Activated T-helper 2 cell treated with anti-CD3 and anti-CD28 coated beads, Interferon-gamma antibody, Interleukin-2, Interleukin-4, amounts not matched to agents 10 μg/mL and 5 μg/mL and 100 μg/mL, durations not matched to agents 14 hours and 24 hours and 36 hours (primary cell): ENCODE measurements around the gene IPO13. TPM values are rescaled to one million over a fixed set of nuclear protein-coding genes. Genes with fewer than 3 reads are reported as not detected.

Experiments used
- DNase-seq: peaks from one replicate; pipeline ENCODE4 v3.0.0; 2021; ENCODE audit warnings: low spot score
- H3K27ac Mint-ChIP-seq: one replicate; pipeline ENCODE4 v1.8.0; 2021; ENCODE audit warnings: mixed read lengths
- H3K27me3 Mint-ChIP-seq: one replicate; pipeline ENCODE4 v1.8.0; 2021; ENCODE audit warnings: low read depth, mixed read lengths
- H3K36me3 Mint-ChIP-seq: one replicate; pipeline ENCODE4 v1.8.0; 2021; ENCODE audit warnings: low read depth, mixed read lengths
- H3K4me1 Mint-ChIP-seq: one replicate; pipeline ENCODE4 v1.8.0; 2021; ENCODE audit warnings: low read depth, mixed read lengths
- H3K4me3 Mint-ChIP-seq: one replicate; pipeline ENCODE4 v1.8.0; 2021; ENCODE audit warnings: low read depth, mild to moderate bottlenecking, moderate library complexity, mixed read lengths
- H3K9me3 Mint-ChIP-seq: one replicate; pipeline ENCODE4 v1.8.0; 2021; ENCODE audit warnings: mixed read lengths
- intact Hi-C: fragments of 100-400 bp; cut with micrococcal nuclease; formaldehyde crosslinking; loops from one replicate; pipeline ENCODE4 v1.15.1; 2023
- total RNA-seq: library from RNA; stranded (reverse); gene quantifications from 2 replicates; pipeline ENCODE4 v1.2.3, GENCODE V29; 2022

Gene IPO13
- total RNA-seq, 1 donor from 2014 or later: 26.4 TPM

GRCh38 chr1:43974443-43975248, 27.9 kb downstream of the IPO13 start, which contains the start of gene ATP6V0B:
TSS of gene ATP6V0B (plus strand) at chr1:43974960. CDS start at chr1:43975041, 81 bp downstream.
- no peaks in the 10 kb centered on the region for H3K27me3 Mint-ChIP-seq
- peak; percentile 94 for DNase-seq
- no peaks in the 10 kb centered on the region for H3K9me3 Mint-ChIP-seq
- H3K27ac Mint-ChIP-seq: peak within 1 kb of the TSS; percentile 90
- H3K36me3 Mint-ChIP-seq: peaks cover 61% of the 10 kb centered on the region
- H3K4me3 Mint-ChIP-seq: peak within 1 kb of the TSS; percentile 91
- peaks cover 49% of the 10 kb centered on the region for H3K4me1 Mint-ChIP-seq
- intact Hi-C loops: loop anchor here (1.0 to 2.0 kb wide), 4 partner anchors 16 to 267 kb away; partner anchors contain the start of genes CCDC24, IPO13, SLC6A9 and ST3GAL3

DNA sequence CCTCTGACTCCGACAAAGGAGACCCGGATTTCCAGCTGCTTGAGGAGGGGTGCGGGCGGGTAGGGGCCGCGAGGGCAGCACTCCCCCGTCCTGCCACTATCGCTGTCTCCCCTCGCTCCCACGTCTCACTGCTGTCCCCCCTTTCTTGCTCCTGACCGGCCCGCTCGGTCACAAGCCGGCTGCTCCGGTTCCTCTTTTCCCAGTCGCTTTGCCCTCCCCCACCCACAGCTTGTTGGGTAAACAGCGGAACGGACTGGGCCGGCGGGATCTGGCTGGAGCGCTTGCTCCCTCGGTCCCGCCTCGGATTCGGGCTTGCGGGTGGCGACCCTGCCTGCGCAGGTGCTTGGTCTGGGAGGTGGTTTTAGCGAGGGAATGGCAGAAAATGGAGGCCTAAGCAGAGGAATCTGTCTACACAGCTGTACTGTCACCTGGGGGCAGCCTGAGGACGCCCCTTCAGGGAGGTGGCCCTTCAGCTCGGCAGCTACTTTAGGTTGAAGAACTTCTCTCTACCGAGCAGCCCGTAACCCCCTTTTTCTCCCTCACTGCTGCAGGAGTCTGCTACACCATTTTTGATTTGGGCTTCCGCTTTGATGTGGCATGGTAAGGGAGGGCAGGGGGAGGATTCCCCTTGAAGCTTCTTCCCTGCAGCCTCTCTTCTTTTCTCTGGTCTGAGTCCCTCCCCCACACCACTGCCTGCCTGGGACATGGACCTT, 28.7 kb downstream of the IPO13 start:
- Mint-ChIP-seq H3K4me1 (peaks cover 50% of the 10 kb centered on the region), H3K36me3 (peaks cover 59% of the 10 kb centered on the region), H3K27ac (peak overlapping the region; percentile 46), H3K4me3 (peak overlapping the region; percentile 91), H3K27me3 (no peaks in the 10 kb centered on the region), H3K9me3 (no peaks in the 10 kb centered on the region)
- intact Hi-C loops: loop anchor here (2.0 kb wide), 2 partner anchors 15 to 55 kb away; partner anchors contain the start of genes CCDC24 and SLC6A9
- peak; percentile 24 for DNase-seq

DNA sequence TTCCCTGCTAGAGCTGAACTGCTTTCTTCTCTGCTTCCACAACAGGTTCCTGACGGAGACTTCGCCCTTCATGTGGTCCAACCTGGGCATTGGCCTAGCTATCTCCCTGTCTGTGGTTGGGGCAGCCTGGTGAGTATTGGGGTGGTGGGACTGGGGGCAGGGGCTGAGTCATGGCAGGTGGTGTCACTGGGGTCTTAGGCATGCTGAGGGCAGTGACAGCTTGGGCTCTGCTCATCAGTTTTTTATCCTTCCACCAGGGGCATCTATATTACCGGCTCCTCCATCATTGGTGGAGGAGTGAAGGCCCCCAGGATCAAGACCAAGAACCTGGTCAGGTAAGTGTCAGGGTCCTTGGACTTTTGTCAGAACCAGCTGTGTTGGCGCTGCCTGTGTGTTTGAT, 29.3 kb downstream of the IPO13 start:
- Mint-ChIP-seq H3K27ac (peak overlapping the region; percentile 46), H3K27me3 (no peaks in the 10 kb centered on the region)

DNA sequence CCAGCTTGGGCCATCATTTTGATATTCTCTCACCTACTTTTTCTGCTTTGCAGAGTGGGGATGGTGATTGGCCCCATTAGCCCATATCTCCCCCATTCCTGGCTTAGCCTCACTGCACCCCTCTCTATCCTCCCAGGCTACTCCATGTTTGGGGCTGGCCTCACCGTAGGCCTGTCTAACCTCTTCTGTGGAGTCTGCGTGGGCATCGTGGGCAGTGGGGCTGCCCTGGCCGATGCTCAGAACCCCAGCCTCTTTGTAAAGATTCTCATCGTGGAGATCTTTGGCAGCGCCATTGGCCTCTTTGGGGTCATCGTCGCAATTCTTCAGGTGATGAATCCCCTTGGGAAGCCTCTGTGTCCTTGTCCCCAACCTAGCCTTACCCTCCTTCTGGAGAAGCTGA, 30.1 kb downstream of the IPO13 start:
- DNase-seq: no peak
- Mint-ChIP-seq H3K36me3 (peaks cover 62% of the 10 kb centered on the region), H3K9me3 (no peaks in the 10 kb centered on the region), H3K27ac (no peak overlapping the region), H3K27me3 (no peaks in the 10 kb centered on the region), H3K4me3 (peak overlapping the region; percentile 91), H3K4me1 (peaks cover 48% of the 10 kb centered on the region)
- intact Hi-C loops: no loop called here

More for the DNA sequence above, 29.3 kb downstream of the IPO13 start:
- H3K36me3 Mint-ChIP-seq: peaks cover 63% of the 10 kb centered on the region
- H3K4me1 Mint-ChIP-seq: peaks cover 50% of the 10 kb centered on the region
- no peak for DNase-seq
- intact Hi-C loops: no loop called here
- no peaks in the 10 kb centered on the region for H3K9me3 Mint-ChIP-seq
- H3K4me3 Mint-ChIP-seq: peak overlapping the region; percentile 91

DNA sequence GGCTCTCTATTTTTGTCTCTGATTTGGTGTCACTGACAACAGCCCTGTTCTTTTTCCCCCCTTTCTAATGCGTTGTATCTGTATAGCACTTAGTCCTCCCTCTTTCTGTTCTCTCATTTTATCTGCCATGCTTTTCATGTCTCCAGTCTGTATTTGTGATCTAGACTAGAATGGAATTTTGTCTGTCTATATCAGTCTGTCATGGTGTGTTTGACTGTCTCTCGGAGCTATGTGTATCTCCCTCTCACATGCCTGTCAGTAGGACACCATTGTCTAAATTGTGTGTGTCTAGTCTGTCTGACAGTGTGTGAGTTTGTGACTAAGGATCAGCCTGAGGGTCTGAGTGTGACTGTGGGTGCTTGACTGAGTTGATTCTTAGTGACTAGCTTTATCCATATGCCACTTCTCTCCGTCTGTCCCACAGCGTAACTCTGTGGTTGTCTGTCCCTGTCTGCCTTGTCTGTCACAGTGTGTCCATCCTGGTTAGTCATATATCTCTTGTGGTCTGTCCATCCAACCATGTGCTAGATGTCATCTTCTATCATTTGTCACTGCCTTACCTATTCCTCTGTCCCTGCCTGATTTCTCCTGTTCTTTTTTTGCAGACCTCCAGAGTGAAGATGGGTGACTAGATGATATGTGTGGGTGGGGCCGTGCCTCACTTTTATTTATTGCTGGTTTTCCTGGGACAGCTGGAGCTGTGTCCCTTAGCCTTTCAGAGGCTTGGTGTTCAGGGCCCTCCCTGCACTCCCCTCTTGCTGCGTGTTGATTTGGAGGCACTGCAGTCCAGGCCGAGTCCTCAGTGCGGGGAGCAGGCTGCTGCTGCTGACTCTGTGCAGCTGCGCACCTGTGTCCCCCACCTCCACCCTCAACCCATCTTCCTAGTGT, 30.9 kb downstream of the IPO13 start:
- peaks cover 56% of the 10 kb centered on the region for H3K36me3 Mint-ChIP-seq
- intact Hi-C loops: no loop called here
- no peak overlapping the region for H3K27ac Mint-ChIP-seq
- DNase-seq: no peak
- H3K4me1 Mint-ChIP-seq: peaks cover 48% of the 10 kb centered on the region
- no peaks in the 10 kb centered on the region for H3K9me3 Mint-ChIP-seq
- no peaks in the 10 kb centered on the region for H3K27me3 Mint-ChIP-seq
- peak overlapping the region; percentile 91 for H3K4me3 Mint-ChIP-seq

- no peak overlapping the region for H3K27ac Mint-ChIP-seq
- DNase-seq: no peak
- H3K9me3 Mint-ChIP-seq: no peaks in the 10 kb centered on the region
- intact Hi-C loops: no loop called here
- H3K27me3 Mint-ChIP-seq: no peaks in the 10 kb centered on the region
- H3K4me1 Mint-ChIP-seq: peaks cover 47% of the 10 kb centered on the region
- H3K4me3 Mint-ChIP-seq: peak overlapping the region; percentile 91
- H3K36me3 Mint-ChIP-seq: peaks cover 50% of the 10 kb centered on the region
Observed at GRCh38 chr1:43978264-43978550, 31.5 kb downstream of the IPO13 start.

DNA sequence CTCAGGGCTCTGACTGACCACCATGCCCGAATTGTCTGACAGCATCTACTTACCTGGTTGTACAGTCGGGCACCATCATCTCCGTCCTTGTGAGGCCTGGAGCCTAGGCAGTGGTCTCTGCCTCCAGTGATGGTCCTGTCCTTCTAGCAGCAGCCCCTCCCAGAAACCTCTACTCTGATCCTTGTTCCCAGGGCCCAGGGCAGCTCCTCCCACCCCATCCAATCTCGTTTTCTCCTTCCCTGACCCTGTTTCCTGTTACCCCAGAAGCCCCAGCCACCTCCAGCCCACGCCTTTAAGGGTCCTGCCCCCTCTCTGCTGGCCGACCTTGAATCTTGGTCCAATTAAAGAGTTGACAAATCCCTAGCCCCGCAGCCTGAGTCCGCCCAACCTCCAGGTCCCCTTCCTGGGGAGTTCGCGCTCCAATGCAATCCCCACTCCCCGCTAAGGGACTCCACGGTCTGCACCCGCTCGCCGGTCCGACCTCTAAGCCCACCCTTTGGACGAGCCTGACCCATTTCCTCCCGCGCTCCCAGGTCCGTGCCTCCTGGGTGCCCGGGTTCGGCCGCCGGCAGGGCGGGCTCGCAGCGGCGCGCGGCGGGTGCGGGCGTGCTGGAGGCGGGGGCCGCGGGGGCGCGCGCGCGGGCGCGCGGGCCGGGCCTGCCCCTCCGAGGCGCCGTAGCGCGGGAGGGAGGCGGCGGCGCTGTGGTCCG, 32.0 kb downstream of the IPO13 start, which contains the start of gene B4GALT2:
TSS of gene B4GALT2 (plus strand) at position 660 of the 710 bp plus-strand sequence. CDS start 1,951 bp downstream, outside the sequence.
- H3K4me1 Mint-ChIP-seq: peaks cover 42% of the 10 kb centered on the region
- no peaks in the 10 kb centered on the region for H3K9me3 Mint-ChIP-seq
- no peaks in the 10 kb centered on the region for H3K27me3 Mint-ChIP-seq
- H3K4me3 Mint-ChIP-seq: peak within 1 kb of the TSS; percentile 91
- peak within 1 kb of the TSS; percentile 85 for H3K27ac Mint-ChIP-seq
- intact Hi-C loops: no loop called here
- H3K36me3 Mint-ChIP-seq: peaks cover 50% of the 10 kb centered on the region
- DNase-seq: peak; percentile 31

DNA sequence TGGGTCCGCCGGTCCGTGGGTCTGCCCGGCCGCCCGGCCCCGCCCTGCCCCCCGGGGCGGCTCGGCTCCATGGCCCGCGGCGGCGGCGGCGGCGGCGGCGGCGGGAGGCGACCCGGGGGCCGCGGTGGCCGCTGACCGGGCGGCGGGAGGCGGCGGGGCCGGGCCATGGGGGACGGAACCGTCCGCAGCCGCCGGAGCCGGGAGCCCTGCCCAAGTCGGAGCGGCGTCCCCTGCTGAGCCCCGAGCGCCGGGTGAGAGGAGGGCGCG, 32.4 kb downstream of the IPO13 start:
- Mint-ChIP-seq H3K4me1 (peaks cover 37% of the 10 kb centered on the region), H3K4me3 (no peak overlapping the region), H3K9me3 (no peaks in the 10 kb centered on the region), H3K36me3 (peaks cover 47% of the 10 kb centered on the region), H3K27ac (no peak overlapping the region), H3K27me3 (no peaks in the 10 kb centered on the region)
- DNase-seq: no peak
- intact Hi-C loops: no loop called here

GRCh38 chr1:43979528-43980254, 32.9 kb downstream of the IPO13 start:
- Mint-ChIP-seq H3K9me3 (no peaks in the 10 kb centered on the region), H3K4me3 (peak overlapping the region; percentile 90), H3K36me3 (peaks cover 48% of the 10 kb centered on the region), H3K27me3 (no peaks in the 10 kb centered on the region), H3K27ac (peak overlapping the region; percentile 85), H3K4me1 (peaks cover 35% of the 10 kb centered on the region)
- intact Hi-C loops: no loop called here
- DNase-seq: peak; percentile 19

- no peak for DNase-seq
- H3K4me1 Mint-ChIP-seq: peaks cover 35% of the 10 kb centered on the region
- H3K27ac Mint-ChIP-seq: peak overlapping the region; percentile 85
- intact Hi-C loops: no loop called here
- H3K4me3 Mint-ChIP-seq: peak overlapping the region; percentile 90
- H3K27me3 Mint-ChIP-seq: no peaks in the 10 kb centered on the region
- H3K36me3 Mint-ChIP-seq: peaks cover 50% of the 10 kb centered on the region
- no peaks in the 10 kb centered on the region for H3K9me3 Mint-ChIP-seq
Observed at GRCh38 chr1:43980255-43981134, 33.7 kb downstream of the IPO13 start.

- no peaks in the 10 kb centered on the region for H3K9me3 Mint-ChIP-seq
- no peak for DNase-seq
- no peak overlapping the region for H3K27ac Mint-ChIP-seq
- peak overlapping the region; percentile 13 for H3K4me3 Mint-ChIP-seq
- H3K4me1 Mint-ChIP-seq: peaks cover 31% of the 10 kb centered on the region
- intact Hi-C loops: no loop called here
- peaks cover 51% of the 10 kb centered on the region for H3K36me3 Mint-ChIP-seq
- no peaks in the 10 kb centered on the region for H3K27me3 Mint-ChIP-seq
Observed at GRCh38 chr1:43981135-43981491, 34.4 kb downstream of the IPO13 start.
